Mucosa of rectum (tissue), 2 donors: ENCODE results near the gene JAK3.
A peak's percentile ranks its signal among the peaks of the same experiment; 100 is the strongest.

Source experiments
- H3K27ac ChIP-seq, 2 donors: one replicate each; pipeline ENCODE4 v1.7.0; 2013; ENCODE audit warnings: inconsistent platforms in 2 of 2, low read depth in 2 of 2, low read length in 2 of 2
- H3K27me3 ChIP-seq, 2 donors: one replicate each; pipeline ENCODE4 v1.7.0; 2013; ENCODE audit warnings: low read length in 2 of 2; ENCODE audit not compliant: control insufficient read depth in 2 of 2, insufficient read depth in 2 of 2
- H3K36me3 ChIP-seq, 2 donors: one replicate each; pipeline ENCODE4 v1.7.0; 2013; ENCODE audit warnings: low read length in 2 of 2; ENCODE audit not compliant: control insufficient read depth in 2 of 2, insufficient read depth in 2 of 2
- H3K4me1 ChIP-seq, 2 donors: one replicate each; pipeline ENCODE4 v1.7.0; 2013; ENCODE audit warnings: low read length in 2 of 2, mild to moderate bottlenecking in 1 of 2; ENCODE audit not compliant: control insufficient read depth in 2 of 2, insufficient read depth in 2 of 2
- H3K4me3 ChIP-seq, 2 donors: one replicate each; pipeline ENCODE4 v1.7.0; 2013; ENCODE audit warnings: low read length in 2 of 2
- H3K9ac ChIP-seq, 2 donors: one replicate each; pipeline ENCODE4 v1.7.0; 2013; ENCODE audit warnings: low read length in 2 of 2, low read depth in 1 of 2, mild to moderate bottlenecking in 1 of 2
- H3K9me3 ChIP-seq, 2 donors: one replicate each; pipeline ENCODE4 v1.7.0; 2013; ENCODE audit warnings: low read length in 2 of 2; ENCODE audit not compliant: control insufficient read depth in 2 of 2
- donor health status: healthy.
- donor health status: Normal muscosa, but diverticular disease.

Gene JAK3

DNA sequence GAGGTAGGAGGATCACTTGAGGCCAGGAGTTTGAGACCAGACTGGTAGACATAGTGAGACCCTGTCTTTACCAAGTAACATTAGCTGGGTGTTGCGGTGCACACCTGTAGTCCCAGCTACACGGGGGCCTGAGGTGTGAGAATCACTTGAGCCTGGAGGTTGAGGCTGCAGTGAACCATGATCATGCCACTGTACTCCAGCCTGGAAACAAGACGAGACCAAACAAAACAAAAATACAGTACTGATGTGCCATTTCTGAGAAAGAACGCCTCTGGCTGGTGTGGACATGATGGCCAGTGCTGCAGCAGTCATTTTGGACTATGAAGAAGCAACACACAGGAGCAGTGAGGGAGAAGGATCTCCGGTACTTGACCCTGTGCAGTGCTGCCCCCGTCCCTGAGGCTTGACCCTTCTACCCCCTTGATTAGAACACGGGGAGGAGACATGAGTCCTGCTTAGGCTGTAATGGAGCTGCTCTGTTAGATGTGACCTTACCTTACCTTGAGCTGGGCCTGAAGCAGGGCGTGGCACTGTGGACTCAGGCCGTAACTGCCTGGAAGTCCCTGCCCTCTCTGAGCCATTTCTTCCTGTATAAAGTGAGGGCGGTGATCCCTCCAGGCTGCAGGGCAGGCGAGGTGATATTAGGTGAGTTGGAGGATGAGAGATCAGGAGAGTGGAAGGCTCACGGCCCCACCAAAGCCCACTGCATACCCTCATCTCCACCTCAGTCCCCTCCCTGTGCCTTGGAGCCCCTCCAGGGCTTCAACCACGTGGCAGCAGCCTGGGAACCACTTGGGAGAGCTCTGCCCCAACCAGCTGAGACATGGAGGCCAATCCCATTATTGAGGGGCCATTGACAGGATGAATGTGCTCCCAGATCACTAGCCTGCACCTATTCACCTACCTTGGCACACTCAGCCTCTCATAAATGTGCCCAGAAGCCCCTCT, 17.9 kb upstream of the JAK3 start:
- Histone ChIP-seq H3K4me3 (no peak overlapping the region), H3K27ac (peak overlapping the region; percentile 82 to 86), H3K4me1 (peaks cover 37 to 52% of the 10 kb centered on the region in 2 donors), H3K36me3 (peaks cover 28 to 41% of the 10 kb centered on the region in 2 donors), H3K9ac (peak overlapping the region; percentile 41 to 46), H3K27me3 (peaks cover 3 to 6% of the 10 kb centered on the region in 2 donors), H3K9me3 (no peaks in the 10 kb centered on the region)

DNA sequence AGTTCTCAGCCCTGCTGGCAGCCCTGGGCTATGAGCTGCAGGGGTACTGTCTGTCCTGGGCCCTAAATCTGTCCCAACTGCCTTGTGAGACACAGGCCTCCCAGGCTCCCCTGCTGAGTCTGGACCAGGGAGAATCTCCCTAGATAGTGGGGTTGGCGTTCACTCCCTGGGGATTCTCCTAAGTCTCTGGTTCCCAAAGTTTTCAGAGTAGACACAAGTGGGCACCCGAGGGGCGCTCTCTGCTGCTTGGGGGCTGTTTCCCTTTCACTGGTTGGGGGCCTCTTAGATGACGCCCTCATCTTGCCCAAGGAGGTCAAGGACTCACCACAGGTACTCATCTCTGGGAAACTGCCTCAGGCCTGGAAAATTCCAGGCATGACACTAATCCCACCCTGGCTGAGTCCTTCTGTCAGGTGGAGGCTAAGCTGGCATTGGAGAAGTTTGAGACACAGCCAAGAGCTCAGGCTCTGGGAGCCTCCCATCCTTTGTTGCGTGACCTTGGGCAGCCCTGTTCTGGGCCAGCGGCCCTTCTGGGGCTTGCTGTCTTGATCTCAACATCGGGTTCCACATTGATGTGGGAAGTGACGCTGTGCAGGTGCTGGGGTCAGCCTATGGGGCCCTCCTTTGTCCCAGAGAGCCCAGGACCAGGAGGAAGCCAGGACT, 15.9 kb upstream of the JAK3 start:
- peaks cover 28 to 42% of the 10 kb centered on the region in 2 donors for H3K36me3 ChIP-seq
- H3K4me1 ChIP-seq = peaks cover 42 to 59% of the 10 kb centered on the region in 2 donors
- H3K9me3 ChIP-seq = no peaks in the 10 kb centered on the region
- H3K27me3 ChIP-seq = no peaks in the 10 kb centered on the region
- H3K4me3 ChIP-seq = no peak overlapping the region
- peak overlapping the region in 1 of 2 donors; percentile 51 for H3K9ac ChIP-seq
- peak overlapping the region; percentile 82 to 86 for H3K27ac ChIP-seq

DNA sequence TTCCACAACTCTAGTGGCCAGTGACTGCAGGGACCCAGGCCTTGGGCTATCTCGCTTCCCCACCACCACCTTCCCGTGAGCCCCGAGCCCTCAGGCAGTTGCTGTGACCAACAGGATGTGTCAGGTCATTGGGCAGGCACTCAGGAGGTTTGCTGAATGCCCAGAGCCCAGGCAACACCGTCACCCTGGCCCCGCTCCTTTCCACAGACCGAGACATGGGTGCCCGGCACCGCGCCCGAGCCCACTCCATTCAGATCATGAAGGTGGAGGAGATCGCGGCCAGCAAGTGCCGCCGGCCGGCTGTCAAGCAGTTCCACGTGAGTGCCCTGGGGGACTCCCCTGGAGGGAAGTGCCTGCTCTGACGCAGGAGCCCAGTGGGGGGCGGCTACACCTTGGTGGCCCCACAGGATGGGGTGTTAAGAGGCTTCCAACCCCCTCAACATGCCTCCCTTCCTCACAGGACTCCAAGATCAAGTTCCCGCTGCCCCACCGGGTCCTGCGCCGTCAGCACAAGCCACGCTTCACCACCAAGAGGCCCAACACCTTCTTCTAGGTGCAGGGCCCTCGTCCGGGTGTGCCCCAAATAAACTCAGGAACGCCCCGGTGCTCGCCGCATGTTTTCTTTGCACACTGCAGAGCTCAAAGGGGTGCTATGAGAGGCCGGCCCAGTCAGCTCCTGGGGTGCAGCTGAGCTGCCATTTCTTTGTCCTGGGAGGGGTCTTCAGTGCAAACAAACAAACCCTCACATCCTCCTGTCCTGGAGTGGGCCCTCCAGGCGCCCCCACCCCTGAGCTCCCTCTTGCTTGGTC, 15.1 kb upstream of the JAK3 start:
- Histone ChIP-seq H3K9ac (peak overlapping the region in 1 of 2 donors; percentile 51), H3K9me3 (no peaks in the 10 kb centered on the region), H3K4me1 (peaks cover 42 to 59% of the 10 kb centered on the region in 2 donors), H3K36me3 (peaks cover 28 to 42% of the 10 kb centered on the region in 2 donors), H3K27ac (peak overlapping the region; percentile 82 to 86), H3K27me3 (no peaks in the 10 kb centered on the region), H3K4me3 (no peak overlapping the region)

DNA sequence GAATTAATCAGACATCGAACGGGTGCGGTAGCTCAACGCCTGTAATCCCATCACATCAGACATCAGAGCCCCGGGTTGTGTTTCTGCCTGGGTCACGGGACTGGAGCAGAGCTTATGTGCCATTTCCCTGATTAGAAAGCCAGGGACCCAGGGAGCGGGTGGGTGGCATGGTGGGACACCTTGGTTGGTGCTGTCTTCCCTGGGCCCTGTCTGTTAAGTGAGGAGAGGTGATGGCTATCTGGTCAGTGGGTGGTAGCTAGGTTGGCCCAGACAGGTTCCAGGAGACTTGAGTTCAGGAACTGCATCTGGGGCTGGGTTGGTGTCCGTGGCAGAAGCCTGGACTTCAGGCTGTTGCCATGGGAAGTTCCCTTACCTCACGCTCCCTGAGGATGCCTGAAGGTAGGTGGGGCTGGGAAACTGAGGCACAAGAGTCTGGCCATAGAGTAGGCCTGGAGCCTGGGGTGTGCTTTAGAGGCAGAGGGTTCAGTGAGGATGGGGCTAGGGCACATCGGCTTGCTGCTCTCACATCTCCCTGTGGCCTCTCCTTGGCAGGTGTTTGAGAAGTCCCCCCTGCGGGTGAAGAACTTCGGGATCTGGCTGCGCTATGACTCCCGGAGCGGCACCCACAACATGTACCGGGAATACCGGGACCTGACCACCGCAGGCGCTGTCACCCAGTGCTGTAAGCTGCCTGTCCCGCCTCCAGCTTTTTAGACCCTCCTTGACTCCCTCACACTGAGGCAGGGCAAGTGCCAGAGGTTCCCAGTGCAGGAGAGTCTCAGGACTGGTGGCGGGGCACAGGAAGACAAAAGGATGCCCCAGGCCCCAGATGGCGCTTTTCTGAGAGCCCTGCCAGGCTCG, 14.0 kb upstream of the JAK3 start:
- Histone ChIP-seq H3K4me3 (peak overlapping the region; percentile 37 to 100), H3K9ac (peak overlapping the region in 1 of 2 donors; percentile 88), H3K9me3 (no peaks in the 10 kb centered on the region), H3K27me3 (no peaks in the 10 kb centered on the region), H3K4me1 (peaks cover 42 to 53% of the 10 kb centered on the region in 2 donors), H3K36me3 (peaks cover 28 to 42% of the 10 kb centered on the region in 2 donors), H3K27ac (peak overlapping the region; percentile 6 to 17)

DNA sequence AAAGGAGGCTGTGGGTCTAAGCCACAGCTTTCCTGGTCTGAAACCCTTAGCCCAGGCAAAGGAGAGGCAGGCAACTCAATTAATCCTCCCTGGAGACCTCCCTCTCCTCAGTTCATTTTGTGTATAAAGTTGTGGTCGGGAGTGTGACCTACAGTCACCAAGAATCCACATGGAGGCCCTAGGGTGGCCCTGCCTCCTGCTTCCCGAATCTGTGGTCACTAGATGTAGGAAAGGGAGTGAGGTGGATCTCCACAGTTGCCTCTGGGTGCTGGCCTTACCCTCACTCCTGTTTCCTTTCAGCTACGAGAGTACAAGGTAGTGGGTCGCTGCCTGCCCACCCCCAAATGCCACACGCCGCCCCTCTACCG, 13.2 kb upstream of the JAK3 start:
- H3K27ac ChIP-seq = peak overlapping the region in 1 of 2 donors; percentile 77
- H3K4me3 ChIP-seq = peak overlapping the region; percentile 85 to 100
- H3K4me1 ChIP-seq = peaks cover 40 to 49% of the 10 kb centered on the region in 2 donors
- H3K36me3 ChIP-seq = peaks cover 28 to 42% of the 10 kb centered on the region in 2 donors
- peak overlapping the region; percentile 88 to 93 for H3K9ac ChIP-seq
- H3K9me3 ChIP-seq = no peaks in the 10 kb centered on the region
- no peaks in the 10 kb centered on the region for H3K27me3 ChIP-seq

DNA sequence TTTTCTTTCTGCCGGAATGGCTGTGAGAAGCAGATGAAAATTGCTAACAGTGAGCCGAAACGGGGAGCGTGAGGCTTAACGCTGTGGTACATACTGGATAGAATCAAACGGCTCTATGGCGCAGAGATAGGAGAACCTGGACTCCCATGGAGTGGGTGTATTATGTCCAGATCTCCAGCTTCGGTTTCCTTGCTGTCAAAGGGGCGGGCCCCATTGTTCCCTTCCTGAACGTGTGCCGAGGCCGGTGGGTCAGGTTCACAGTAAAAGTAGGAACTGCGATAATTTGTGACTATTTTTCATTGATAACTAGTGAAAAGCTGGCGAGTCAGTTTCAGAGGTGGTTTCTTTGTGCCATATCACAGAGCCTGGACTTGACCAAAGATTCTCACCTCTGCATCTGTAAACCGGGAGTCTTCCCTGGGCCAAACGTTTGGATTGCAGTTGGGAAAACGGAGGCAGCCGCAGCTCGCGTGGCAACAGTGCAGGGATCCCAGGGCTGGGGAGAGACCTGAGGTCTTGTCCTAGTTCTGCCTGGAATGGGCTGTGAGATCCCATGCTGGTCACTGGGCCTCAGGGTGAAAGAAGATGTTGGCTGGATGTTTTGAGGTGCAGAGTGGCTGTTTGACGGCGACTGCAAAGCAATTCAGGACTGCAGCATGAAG, 12.7 kb upstream of the JAK3 start:
- Histone ChIP-seq H3K4me3 (peak overlapping the region; percentile 85 to 100), H3K27me3 (no peaks in the 10 kb centered on the region)

DNA sequence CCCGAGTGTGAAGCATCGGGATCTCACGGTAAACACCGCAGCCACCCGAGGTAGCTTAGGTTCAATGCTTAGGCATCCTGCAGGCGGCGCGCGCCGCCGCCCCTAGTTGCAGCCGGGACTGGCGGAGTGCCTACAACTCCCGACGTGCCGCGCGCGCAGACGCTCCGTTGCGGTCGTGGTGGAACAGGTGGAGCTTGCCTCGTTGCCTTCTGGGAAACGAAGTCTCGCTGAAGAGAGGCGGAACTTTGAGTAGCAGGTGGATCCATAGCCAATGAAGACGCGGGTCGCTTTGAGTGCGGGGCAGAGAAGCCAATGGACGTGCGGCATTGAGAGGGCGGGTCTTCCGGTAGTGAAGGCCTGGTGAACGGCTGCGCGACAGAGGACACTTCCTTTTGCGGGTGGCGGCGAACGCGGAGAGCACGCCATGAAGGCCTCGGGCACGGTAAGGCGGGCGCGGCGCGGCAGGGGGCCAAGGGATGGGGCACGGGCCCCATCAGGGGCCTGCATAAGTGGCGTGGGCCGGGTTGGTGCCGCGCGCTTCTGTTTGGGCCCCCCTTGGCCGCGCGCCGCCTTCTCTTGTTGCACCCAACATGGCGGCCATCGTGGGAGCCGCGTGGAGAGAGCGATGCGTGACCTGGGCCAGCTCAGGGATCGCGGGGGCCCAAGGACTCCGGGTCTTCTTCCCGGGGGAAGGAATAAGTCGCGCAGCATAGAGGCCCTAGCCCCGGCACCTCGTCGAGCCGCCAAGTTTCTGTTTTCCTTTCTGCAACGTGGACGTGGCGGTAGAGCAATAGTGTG, 11.9 kb upstream of the JAK3 start, which contains the start of gene RPL18A:
Gene RPL18A (plus strand): TSS at position 378 of the 798 bp plus-strand sequence. CDS start 47 bp downstream, at position 425.
- H3K9me3 ChIP-seq = no peaks in the 10 kb centered on the region
- H3K27ac ChIP-seq = peak within 1 kb of the TSS; percentile 77 to 83
- no peaks in the 10 kb centered on the region for H3K27me3 ChIP-seq
- H3K4me3 ChIP-seq = peak within 1 kb of the TSS; percentile 85 to 100
- H3K36me3 ChIP-seq = peaks cover 28 to 39% of the 10 kb centered on the region in 2 donors
- peaks cover 31 to 39% of the 10 kb centered on the region in 2 donors for H3K4me1 ChIP-seq
- peak within 1 kb of the TSS; percentile 88 to 93 for H3K9ac ChIP-seq

More for the DNA sequence above, 12.7 kb upstream of the JAK3 start:
- no peaks in the 10 kb centered on the region for H3K9me3 ChIP-seq
- H3K36me3 ChIP-seq = peaks cover 28 to 42% of the 10 kb centered on the region in 2 donors
- H3K27ac ChIP-seq = peak overlapping the region; percentile 77 to 83
- H3K4me1 ChIP-seq = peaks cover 36 to 45% of the 10 kb centered on the region in 2 donors
- H3K9ac ChIP-seq = peak overlapping the region; percentile 88 to 93

DNA sequence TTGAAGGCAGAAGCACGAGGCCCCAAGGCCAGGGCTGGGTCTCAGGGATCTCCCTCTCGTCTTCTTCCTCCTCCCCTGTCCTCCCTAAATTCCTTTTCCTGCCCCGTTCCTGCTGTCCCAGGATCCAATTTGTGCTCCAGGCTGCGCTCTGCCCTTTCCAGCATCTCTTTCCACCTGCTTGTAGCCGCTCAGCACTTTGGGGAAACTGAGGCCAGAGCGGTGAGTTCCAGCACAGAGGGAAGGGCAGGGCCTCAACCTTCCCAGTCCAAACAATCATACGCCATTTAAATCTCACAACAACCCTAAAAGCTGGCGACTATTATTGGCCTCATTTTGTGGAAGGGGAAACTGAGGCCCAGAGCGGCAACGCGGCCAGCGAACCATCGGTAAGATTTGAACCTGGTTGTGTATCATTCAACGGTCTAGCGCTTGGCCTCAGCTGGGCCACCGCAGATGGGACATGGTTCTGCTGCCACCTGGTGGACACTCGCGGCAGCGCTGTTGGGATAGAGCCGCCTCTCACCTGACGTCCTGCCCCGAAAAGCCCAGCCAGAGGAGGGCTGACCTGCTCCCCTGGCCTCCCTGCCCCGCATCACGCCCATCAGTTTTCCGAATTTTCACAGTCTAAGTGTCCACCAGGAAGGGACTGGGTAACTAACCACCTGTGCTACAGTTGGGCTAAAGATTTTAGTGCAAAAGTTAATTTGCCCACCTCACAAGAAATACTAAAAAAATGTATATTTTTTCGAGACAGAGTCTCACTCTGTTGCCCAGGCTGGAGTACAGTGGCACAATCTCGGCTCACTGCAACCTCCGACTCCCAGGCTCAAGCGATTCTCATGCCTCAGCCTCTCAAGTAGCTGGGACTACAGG, 7.7 kb upstream of the JAK3 start:
- H3K9ac ChIP-seq = no peak overlapping the region
- no peak overlapping the region for H3K4me3 ChIP-seq
- H3K36me3 ChIP-seq = no peaks in the 10 kb centered on the region
- H3K27ac ChIP-seq = no peak overlapping the region
- peaks cover 4 to 6% of the 10 kb centered on the region in 2 donors for H3K4me1 ChIP-seq
- H3K9me3 ChIP-seq = no peaks in the 10 kb centered on the region
- peaks cover 0 to 2% of the 10 kb centered on the region in 2 donors for H3K27me3 ChIP-seq
